Neural progenitor cell (in vitro differentiated cells): ENCODE data around the gene UBXN6. TPM values are rescaled to one million over a fixed set of nuclear protein-coding genes. Genes with fewer than 3 reads are reported as not detected.

Source experiments
- DNase-seq: peaks from one replicate; pipeline ENCODE4 v3.0.0-alpha.2; 2016; ENCODE audit warnings: low spot score
- H2AFZ ChIP-seq: fragments of 200-600 bp; sonication (generic); replicated peaks from 2 replicates; pipeline ENCODE4 v1.6.1; 2016; ENCODE audit warnings: antibody characterized with exemption
- H3F3A ChIP-seq: fragments of 200-600 bp; sonication (generic); 2 replicates; pipeline ENCODE4 v1.6.1; 2016; ENCODE audit warnings: antibody characterized with exemption, low read depth
- H3K27ac ChIP-seq: fragments of 200-600 bp; sonication (generic); 2 replicates; pipeline ENCODE4 v1.5.1; 2016; ENCODE audit warnings: mild to moderate bottlenecking
- H3K27me3 ChIP-seq: fragments of 200-600 bp; sonication (generic); 2 replicates; pipeline ENCODE4 v1.6.1; 2016; ENCODE audit warnings: mild to moderate bottlenecking, moderate library complexity
- H3K36me3 ChIP-seq: fragments of 200-600 bp; sonication (generic); 2 replicates; pipeline ENCODE4 v1.5.1; 2016
- H3K4me1 ChIP-seq: fragments of 200-600 bp; sonication (generic); 2 replicates; pipeline ENCODE4 v1.6.1; 2016; ENCODE audit warnings: mixed run types
- H3K4me2 ChIP-seq: fragments of 200-600 bp; sonication (generic); 2 replicates; pipeline ENCODE4 v1.6.1; 2016
- H3K4me3 ChIP-seq: fragments of 200-600 bp; sonication (generic); 2 replicates; pipeline ENCODE4 v1.5.1; 2016
- H3K79me2 ChIP-seq: fragments of 200-600 bp; sonication (generic); 2 replicates; pipeline ENCODE4 v1.6.1; 2016; ENCODE audit warnings: low read depth
- H3K9ac ChIP-seq: fragments of 200-600 bp; sonication (generic); 2 replicates; pipeline ENCODE4 v1.6.1; 2016
- H3K9me3 ChIP-seq: fragments of 200-600 bp; sonication (generic); 2 replicates; pipeline ENCODE4 v1.5.1; 2016; ENCODE audit warnings: low read depth
- H4K20me1 ChIP-seq: fragments of 200-600 bp; sonication (generic); 2 replicates; pipeline ENCODE4 v1.6.1; 2016; ENCODE audit warnings: low read depth
- H3K27ac Mint-ChIP-seq: 3 replicates; pipeline ENCODE4 v1.8.0; 2021; ENCODE audit warnings: mixed read lengths
- H3K27me3 Mint-ChIP-seq: 2 replicates; pipeline ENCODE4 v1.8.0; 2022; ENCODE audit warnings: low read depth, mild to moderate bottlenecking, inconsistent platforms, moderate library complexity, mixed read lengths; ENCODE audit not compliant: insufficient read depth
- H3K36me3 Mint-ChIP-seq: 3 replicates; pipeline ENCODE4 v1.8.0; 2021; ENCODE audit warnings: mixed read lengths
- H3K4me1 Mint-ChIP-seq: 3 replicates; pipeline ENCODE4 v1.8.0; 2021; ENCODE audit warnings: mixed read lengths
- H3K4me3 Mint-ChIP-seq: 3 replicates; pipeline ENCODE4 v1.8.0; 2021; ENCODE audit warnings: mild to moderate bottlenecking, moderate library complexity, mixed read lengths
- H3K9me3 Mint-ChIP-seq: 3 replicates; pipeline ENCODE4 v1.8.0; 2020; ENCODE audit warnings: mixed read lengths
- EZH2 ChIP-seq: fragments of 200-600 bp; sonication (generic); IDR thresholded peaks from 2 replicates; pipeline ENCODE4 v1.6.1; 2017; ENCODE audit warnings: antibody characterized with exemption, mild to moderate bottlenecking, moderate library complexity
- EZH2phosphoT487 ChIP-seq: fragments of 200-600 bp; sonication (generic); IDR thresholded peaks from 2 replicates; pipeline ENCODE4 v1.6.1; 2017; ENCODE audit warnings: antibody characterized with exemption
- total RNA-seq: library from RNA; depleted of rRNA; stranded (reverse); fragments of >200 nt; gene quantifications from 2 replicates; pipeline ENCODE4 v1.2.3, GENCODE V29; 2015; ENCODE audit warnings: low replicate concordance
- TF ChIP-seq, protein P1 (sequence below): fragments of 200-600 bp; sonication (generic); IDR thresholded peaks from 2 replicates; pipeline ENCODE4 v1.5.1; 2017; ENCODE audit warnings: antibody characterized with exemption, mild to moderate bottlenecking

Gene UBXN6
- total RNA-seq, 1 donor from 2014 or later, result 24.9 TPM

DNA sequence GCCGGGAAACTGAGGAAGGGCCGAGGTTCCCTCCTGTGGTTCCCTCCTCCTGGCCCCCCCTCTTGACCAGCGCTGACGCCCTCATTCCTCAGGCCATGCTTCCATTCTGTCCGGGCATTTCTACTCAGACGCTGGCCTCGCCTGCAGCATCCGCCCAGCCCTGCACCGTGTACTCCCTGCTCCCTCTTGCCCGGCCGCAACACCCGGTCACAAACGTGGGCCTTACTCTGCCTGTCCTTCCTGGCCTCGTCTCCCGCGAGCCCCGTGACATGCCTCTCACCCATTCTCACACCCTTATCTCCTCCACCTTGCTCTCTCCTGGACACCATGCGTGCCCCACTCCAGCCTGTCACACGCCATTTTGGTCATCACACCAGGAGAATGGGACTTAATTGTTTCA, 25.8 kb upstream of the UBXN6 start:
- no peaks in the 10 kb centered on the region for H3K36me3 ChIP-seq
- H2AFZ ChIP-seq, result no peak overlapping the region
- Mint-ChIP-seq H3K27me3 (no peaks in the 10 kb centered on the region), H3K4me1 (no peaks in the 10 kb centered on the region), H3K36me3 (peaks cover 8% of the 10 kb centered on the region), H3K27ac (peak overlapping the region; percentile 12), H3K9me3 (no peaks in the 10 kb centered on the region), H3K4me3 (peak overlapping the region; percentile 19)
- no peak overlapping the region for H3K4me2 ChIP-seq
- H3K4me3 ChIP-seq, result no peak overlapping the region
- no peaks in the 10 kb centered on the region for H3K27me3 ChIP-seq
- no peaks in the 10 kb centered on the region for H3K4me1 ChIP-seq
- DNase-seq, result no peak
- no peaks in the 10 kb centered on the region for H3K9me3 ChIP-seq
- no peak overlapping the region for H3K27ac ChIP-seq
- TF ChIP-seq EZH2 (no peak), EZH2phosphoT487 (no peak)
- TF ChIP-seq, protein P1, sequence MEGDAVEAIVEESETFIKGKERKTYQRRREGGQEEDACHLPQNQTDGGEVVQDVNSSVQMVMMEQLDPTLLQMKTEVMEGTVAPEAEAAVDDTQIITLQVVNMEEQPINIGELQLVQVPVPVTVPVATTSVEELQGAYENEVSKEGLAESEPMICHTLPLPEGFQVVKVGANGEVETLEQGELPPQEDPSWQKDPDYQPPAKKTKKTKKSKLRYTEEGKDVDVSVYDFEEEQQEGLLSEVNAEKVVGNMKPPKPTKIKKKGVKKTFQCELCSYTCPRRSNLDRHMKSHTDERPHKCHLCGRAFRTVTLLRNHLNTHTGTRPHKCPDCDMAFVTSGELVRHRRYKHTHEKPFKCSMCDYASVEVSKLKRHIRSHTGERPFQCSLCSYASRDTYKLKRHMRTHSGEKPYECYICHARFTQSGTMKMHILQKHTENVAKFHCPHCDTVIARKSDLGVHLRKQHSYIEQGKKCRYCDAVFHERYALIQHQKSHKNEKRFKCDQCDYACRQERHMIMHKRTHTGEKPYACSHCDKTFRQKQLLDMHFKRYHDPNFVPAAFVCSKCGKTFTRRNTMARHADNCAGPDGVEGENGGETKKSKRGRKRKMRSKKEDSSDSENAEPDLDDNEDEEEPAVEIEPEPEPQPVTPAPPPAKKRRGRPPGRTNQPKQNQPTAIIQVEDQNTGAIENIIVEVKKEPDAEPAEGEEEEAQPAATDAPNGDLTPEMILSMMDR, result no peak
- peaks cover 20% of the 10 kb centered on the region for H3K79me2 ChIP-seq
- H3K9ac ChIP-seq, result no peak overlapping the region
- H3F3A ChIP-seq, result no peaks in the 10 kb centered on the region
- H4K20me1 ChIP-seq, result peaks cover 39% of the 10 kb centered on the region

DNA sequence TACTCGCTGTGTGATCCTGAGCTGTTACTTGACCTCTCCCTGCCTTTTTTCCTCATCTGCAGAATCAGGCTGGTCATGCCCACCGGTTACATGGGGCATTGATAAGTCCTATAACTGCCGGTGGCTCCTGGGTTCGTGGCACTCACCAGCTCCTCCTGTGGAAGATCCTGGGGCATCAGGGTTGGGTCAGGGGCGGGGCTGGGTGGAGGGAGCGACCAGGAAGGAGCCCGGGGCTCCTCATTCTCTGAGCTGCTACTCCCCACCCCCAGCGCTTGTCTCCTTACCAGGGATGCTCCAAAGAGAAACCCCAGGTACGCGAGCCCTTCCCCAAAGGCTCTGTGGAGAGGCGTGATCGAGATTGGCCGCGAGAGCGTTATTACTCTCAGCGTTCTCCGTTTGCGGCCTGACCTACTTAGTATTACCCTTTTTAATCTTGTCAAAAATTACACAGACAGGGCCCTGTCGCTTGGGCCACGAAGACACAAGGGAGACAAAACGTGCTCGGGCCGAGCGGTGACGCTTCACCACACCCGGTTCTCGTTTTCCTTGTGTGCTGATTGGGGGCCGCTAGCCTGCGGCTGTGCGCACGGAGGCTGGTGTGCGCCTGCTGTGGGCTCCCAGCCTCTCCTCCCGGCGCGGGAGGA, 25.2 kb upstream of the UBXN6 start:
- no peak overlapping the region for H3K27ac ChIP-seq
- no peaks in the 10 kb centered on the region for H3F3A ChIP-seq
- no peak overlapping the region for H2AFZ ChIP-seq
- Mint-ChIP-seq H3K4me1 (no peaks in the 10 kb centered on the region), H3K4me3 (no peak overlapping the region), H3K27ac (no peak overlapping the region), H3K9me3 (no peaks in the 10 kb centered on the region), H3K36me3 (peaks cover 10% of the 10 kb centered on the region), H3K27me3 (no peaks in the 10 kb centered on the region)
- no peak for DNase-seq
- H3K9me3 ChIP-seq, result no peaks in the 10 kb centered on the region
- H3K27me3 ChIP-seq, result no peaks in the 10 kb centered on the region
- no peaks in the 10 kb centered on the region for H3K36me3 ChIP-seq
- no peak overlapping the region for H3K9ac ChIP-seq
- H3K4me1 ChIP-seq, result no peaks in the 10 kb centered on the region
- H3K4me3 ChIP-seq, result no peak overlapping the region
- TF ChIP-seq EZH2phosphoT487, result no peak
- TF ChIP-seq, protein P1, result no peak
- TF ChIP-seq EZH2, result no peak
- peaks cover 42% of the 10 kb centered on the region for H4K20me1 ChIP-seq
- no peak overlapping the region for H3K4me2 ChIP-seq
- H3K79me2 ChIP-seq, result peaks cover 25% of the 10 kb centered on the region

DNA sequence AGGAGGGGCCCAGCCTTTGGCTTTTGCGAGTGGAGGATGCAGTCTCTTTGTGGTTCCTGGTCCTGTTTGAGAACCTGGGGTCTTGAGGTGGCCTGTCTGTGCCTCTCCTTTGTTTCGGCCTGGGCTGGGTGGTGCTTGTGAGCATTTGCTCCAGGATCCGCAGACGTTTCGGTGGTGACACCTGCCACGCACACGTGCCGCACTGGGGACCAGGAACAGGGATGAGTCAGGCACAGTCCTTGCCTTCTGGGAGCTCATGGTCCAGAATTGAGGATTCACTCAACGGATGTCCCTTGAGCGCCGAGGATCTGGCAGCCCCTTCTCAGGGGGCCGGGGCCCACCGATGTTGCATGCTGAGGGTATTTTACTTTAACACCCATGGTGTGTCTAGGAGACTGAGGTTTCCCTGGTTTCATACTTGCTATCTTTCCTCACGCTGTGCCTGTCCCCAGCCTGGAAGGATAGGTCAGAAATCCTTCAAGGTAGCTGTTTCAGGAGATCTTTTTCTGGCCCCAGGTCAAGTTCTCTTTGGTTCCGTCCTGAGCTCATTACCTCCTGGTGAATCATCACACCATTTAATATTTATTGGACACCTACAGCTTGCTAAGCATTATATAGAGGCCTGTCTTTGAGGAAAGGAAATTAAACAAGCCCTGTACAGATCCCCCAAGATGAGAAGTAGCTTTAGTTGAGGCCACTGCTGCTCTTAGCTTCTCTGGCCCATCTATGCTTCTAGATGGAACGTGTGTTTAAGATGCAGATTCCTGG, 19.6 kb upstream of the UBXN6 start:
- no peaks in the 10 kb centered on the region for H3K36me3 ChIP-seq
- no peak for TF ChIP-seq EZH2
- no peaks in the 10 kb centered on the region for H3K9me3 ChIP-seq

More for the DNA sequence above, 19.6 kb upstream of the UBXN6 start:
- H3K4me2 ChIP-seq, result no peak overlapping the region
- H2AFZ ChIP-seq, result no peak overlapping the region
- no peaks in the 10 kb centered on the region for H3K27me3 ChIP-seq
- Mint-ChIP-seq H3K4me3 (no peak overlapping the region), H3K27me3 (no peaks in the 10 kb centered on the region), H3K27ac (no peak overlapping the region), H3K9me3 (no peaks in the 10 kb centered on the region), H3K36me3 (peaks cover 8% of the 10 kb centered on the region), H3K4me1 (peaks cover 8% of the 10 kb centered on the region)
- H4K20me1 ChIP-seq, result peaks cover 50% of the 10 kb centered on the region
- H3K79me2 ChIP-seq, result peaks cover 74% of the 10 kb centered on the region
- peaks cover 10% of the 10 kb centered on the region for H3F3A ChIP-seq
- no peak overlapping the region for H3K27ac ChIP-seq
- DNase-seq, result no peak
- H3K4me1 ChIP-seq, result peaks cover 5% of the 10 kb centered on the region
- no peak overlapping the region for H3K4me3 ChIP-seq
- no peak overlapping the region for H3K9ac ChIP-seq
